ENCODE measurements around the gene CXCL1. TPM values are rescaled to one million over a fixed set of nuclear protein-coding genes. Genes with fewer than 3 reads are reported as not detected.
A peak's percentile ranks its signal among the peaks of the same experiment; 100 is the strongest.

Gene CXCL1
- under 1 TPM; 0.27 to 0.89 (median 0.55) TPM for polyA plus RNA-seq (ENCODE audit: insufficient read length in 3 of 3)
- long read RNA-seq, donor 1, result 0 reads
- long read RNA-seq, donor 2, result 0 reads
- long read RNA-seq, donor 3, partial matches to known transcripts, result 13 of 67 reads
- long read RNA-seq, donor 3, other reads (novel, unspliced or antisense), result 54 of 67 reads
- long read RNA-seq, donor 4, result 0 reads
- long read RNA-seq, donor 5, result 0 reads
- long read RNA-seq, donor 6, result 0 reads
- long read RNA-seq, donor 7, partial matches to known transcripts, result 6 of 56 reads
- long read RNA-seq, donor 7, other reads (novel, unspliced or antisense), result 49 of 56 reads
- long read RNA-seq, donor 8, result 0 reads
- long read RNA-seq, donor 9, result 0 reads
- long read RNA-seq, donor 10, partial matches to known transcripts, result 118 of 180 reads
- long read RNA-seq, donor 10, other reads (novel, unspliced or antisense), result 62 of 180 reads
- long read RNA-seq, donor 11, result 0 reads
- long read RNA-seq, donor 12, result 0 reads
- long read RNA-seq, donor 13, result 0 reads
- long read RNA-seq, donor 14, result 0 reads
- long read RNA-seq, donor 15, result 0 reads
- long read RNA-seq, donor 16, result 0 reads

GRCh38 chr4:73869130-73870055, at the start of gene CXCL1:
TSS of gene CXCL1 (plus strand) at chr4:73869393. CDS start at chr4:73869471, 78 bp downstream.
- DNase-seq (ENCODE audit: extremely low read depth in 1 of 11, low read depth in 9 of 11, low spot score in 4 of 11), result peak in 1 of 11 donors; percentile 25

GRCh38 chr4:73821325-73821724, 47.9 kb upstream of the CXCL1 start:
- DNase-seq (ENCODE audit: extremely low read depth in 1 of 11, low read depth in 9 of 11, low spot score in 4 of 11), result no peak

GRCh38 chr4:73822389-73822788, 46.8 kb upstream of the CXCL1 start:
- no peak for DNase-seq (ENCODE audit: extremely low read depth in 1 of 11, low read depth in 9 of 11, low spot score in 4 of 11)

- no peak for DNase-seq (ENCODE audit: extremely low read depth in 1 of 11, low read depth in 9 of 11, low spot score in 4 of 11)
These were observed 46.2 kb upstream of the CXCL1 start for GRCh38 chr4:73822812-73823504.

- DNase-seq (ENCODE audit: extremely low read depth in 1 of 11, low read depth in 9 of 11, low spot score in 4 of 11), result no peak
These were observed 45.4 kb upstream of the CXCL1 start for GRCh38 chr4:73823760-73824159.

GRCh38 chr4:73828956-73829355, 40.2 kb upstream of the CXCL1 start:
- DNase-seq (ENCODE audit: extremely low read depth in 1 of 11, low read depth in 9 of 11, low spot score in 4 of 11), result no peak

GRCh38 chr4:73831569-73831968, 37.6 kb upstream of the CXCL1 start:
- DNase-seq (ENCODE audit: extremely low read depth in 1 of 11, low read depth in 9 of 11, low spot score in 4 of 11), result no peak

GRCh38 chr4:73832651-73833237, 36.4 kb upstream of the CXCL1 start:
- no peak for DNase-seq (ENCODE audit: extremely low read depth in 1 of 11, low read depth in 9 of 11, low spot score in 4 of 11)

GRCh38 chr4:73836373-73837279, 32.6 kb upstream of the CXCL1 start, which contains the start of gene CXCL6:
TSS of gene CXCL6 (plus strand) at chr4:73836678. CDS start at chr4:73836751, 73 bp downstream.
- no peak for DNase-seq (ENCODE audit: extremely low read depth in 1 of 11, low read depth in 9 of 11, low spot score in 4 of 11)

- no peak for DNase-seq (ENCODE audit: extremely low read depth in 1 of 11, low read depth in 9 of 11, low spot score in 4 of 11)
These were observed 30.1 kb upstream of the CXCL1 start for GRCh38 chr4:73839071-73839470.

GRCh38 chr4:73839715-73840114, 29.5 kb upstream of the CXCL1 start:
- no peak for DNase-seq (ENCODE audit: extremely low read depth in 1 of 11, low read depth in 9 of 11, low spot score in 4 of 11)

GRCh38 chr4:73841243-73841925, 27.8 kb upstream of the CXCL1 start:
- no peak for DNase-seq (ENCODE audit: extremely low read depth in 1 of 11, low read depth in 9 of 11, low spot score in 4 of 11)

- no peak for DNase-seq (ENCODE audit: extremely low read depth in 1 of 11, low read depth in 9 of 11, low spot score in 4 of 11)
These were observed 26.5 kb upstream of the CXCL1 start for GRCh38 chr4:73842696-73843095.

- no peak for DNase-seq (ENCODE audit: extremely low read depth in 1 of 11, low read depth in 9 of 11, low spot score in 4 of 11)
These were observed 25.8 kb upstream of the CXCL1 start for GRCh38 chr4:73843369-73843768.

- DNase-seq (ENCODE audit: extremely low read depth in 1 of 11, low read depth in 9 of 11, low spot score in 4 of 11), result no peak
These were observed 24.8 kb upstream of the CXCL1 start for GRCh38 chr4:73844345-73844744.

- no peak for DNase-seq (ENCODE audit: extremely low read depth in 1 of 11, low read depth in 9 of 11, low spot score in 4 of 11)
These were observed 24.4 kb upstream of the CXCL1 start for GRCh38 chr4:73844806-73845205.

GRCh38 chr4:73847526-73848182, 21.5 kb upstream of the CXCL1 start:
- no peak for DNase-seq (ENCODE audit: extremely low read depth in 1 of 11, low read depth in 9 of 11, low spot score in 4 of 11)
